ENCODE measurements around the gene SNCAIP. TPM values are rescaled to one million over a fixed set of nuclear protein-coding genes. Genes with fewer than 3 reads are reported as not detected.

SNCAIP gene
- total RNA-seq, 1 experiment from 2014 or later: not detected

DNA sequence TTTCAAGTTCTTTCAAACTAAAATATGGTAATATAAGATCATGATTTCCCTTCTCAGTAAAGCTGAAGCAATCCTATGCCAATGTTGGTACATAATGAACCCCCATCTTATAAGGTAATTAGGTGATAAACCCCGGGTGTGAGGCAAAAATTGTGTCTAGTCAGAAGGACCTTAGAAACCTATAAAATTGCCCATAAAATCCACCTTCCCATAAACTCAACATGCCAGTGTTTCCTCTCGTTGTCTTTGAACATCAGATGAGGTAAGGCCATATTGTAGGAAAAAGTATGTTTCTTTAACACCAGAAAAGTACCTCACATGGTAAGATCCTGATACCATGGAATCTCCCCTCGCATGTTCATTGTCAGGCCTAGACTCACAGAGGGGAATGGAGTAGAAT, 43.3 kb downstream of the SNCAIP start:
- DNase-seq: no peak
- Histone ChIP-seq H3K9me3 (ENCODE audit: low read length) (no peaks in the 10 kb centered on the region), H3K9ac (ENCODE audit: low read length) (no peak overlapping the region), H3K9me2 (replicated peaks; ENCODE audit: insufficient read depth, low read length) (no peaks in the 10 kb centered on the region), H3K4me2 (ENCODE audit: low read depth, low read length, poor library complexity, severe bottlenecking) (no peak overlapping the region), H3K36me3 (ENCODE audit: insufficient read depth, low read length) (no peaks in the 10 kb centered on the region), H3K79me2 (ENCODE audit: low read length) (no peaks in the 10 kb centered on the region), H3K27ac (ENCODE audit: low read length) (no peak overlapping the region), H4K20me1 (ENCODE audit: insufficient read depth, low read depth, low read length) (no peaks in the 10 kb centered on the region), H3K4me3 (ENCODE audit: low read length) (no peak overlapping the region), H2AFZ (ENCODE audit: low read length) (no peak overlapping the region), H3K4me1 (ENCODE audit: low read length) (no peaks in the 10 kb centered on the region), H3K27me3 (ENCODE audit: low read length) (no peaks in the 10 kb centered on the region)

DNA sequence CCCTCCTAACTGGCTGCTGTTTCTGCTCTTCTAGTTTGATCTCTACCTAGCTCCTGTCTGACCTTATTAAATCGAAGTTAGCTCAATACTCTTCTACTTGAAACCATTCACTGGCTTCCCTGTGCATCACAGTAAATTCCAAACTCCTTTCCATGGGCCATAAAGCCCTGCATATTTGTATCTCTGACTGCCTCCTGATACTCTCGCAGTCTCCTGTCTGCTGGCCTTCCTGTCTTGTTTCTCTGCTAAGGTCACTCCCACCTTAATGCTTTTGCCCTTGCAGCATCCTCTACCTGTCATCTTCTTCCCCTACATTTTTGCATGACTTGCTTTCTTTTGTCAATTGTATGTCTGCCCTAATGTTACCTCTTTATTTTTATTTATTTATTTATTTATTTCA, 44.8 kb downstream of the SNCAIP start:
- no peaks in the 10 kb centered on the region for H3K9me2 ChIP-seq (replicated peaks; ENCODE audit: insufficient read depth, low read length)
- DNase-seq: no peak
- H3K4me3 ChIP-seq (ENCODE audit: low read length): no peak overlapping the region
- no peaks in the 10 kb centered on the region for H3K9me3 ChIP-seq (ENCODE audit: low read length)
- H3K27ac ChIP-seq (ENCODE audit: low read length): no peak overlapping the region
- no peaks in the 10 kb centered on the region for H3K36me3 ChIP-seq (ENCODE audit: insufficient read depth, low read length)
- H4K20me1 ChIP-seq (ENCODE audit: insufficient read depth, low read depth, low read length): no peaks in the 10 kb centered on the region
- H3K4me1 ChIP-seq (ENCODE audit: low read length): no peaks in the 10 kb centered on the region
- no peaks in the 10 kb centered on the region for H3K79me2 ChIP-seq (ENCODE audit: low read length)
- H2AFZ ChIP-seq (ENCODE audit: low read length): no peak overlapping the region
- no peak overlapping the region for H3K9ac ChIP-seq (ENCODE audit: low read length)
- H3K4me2 ChIP-seq (ENCODE audit: low read depth, low read length, poor library complexity, severe bottlenecking): no peak overlapping the region
- no peaks in the 10 kb centered on the region for H3K27me3 ChIP-seq (ENCODE audit: low read length)

DNA sequence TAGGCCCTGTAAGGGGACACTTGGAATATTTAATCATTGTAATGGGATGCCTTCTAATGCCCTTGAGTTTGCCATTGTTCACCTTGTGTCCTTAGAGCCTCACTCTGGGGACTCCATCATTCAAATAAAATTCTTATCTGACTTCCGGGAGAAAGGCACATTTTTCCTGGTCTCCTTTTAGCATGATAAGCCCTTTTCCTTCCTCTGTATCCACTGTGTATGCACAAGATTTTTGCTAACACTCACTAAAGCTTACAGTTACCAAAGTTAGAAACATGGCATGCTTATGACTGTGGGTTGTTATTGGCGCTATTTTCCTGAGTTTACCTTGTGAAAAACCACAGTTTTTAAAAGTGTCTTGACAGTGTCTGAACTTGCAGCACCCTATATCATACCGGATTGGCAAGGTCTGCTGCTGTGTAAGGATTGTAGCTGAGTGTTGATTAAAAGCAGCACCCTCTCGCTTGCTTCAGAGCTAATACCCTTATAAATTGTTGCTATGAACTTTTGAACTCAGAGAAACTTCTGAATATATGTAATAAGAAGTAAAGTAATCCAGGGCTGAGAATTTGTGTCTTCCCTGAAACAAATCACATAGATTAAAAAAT, 46.4 kb downstream of the SNCAIP start:
- Histone ChIP-seq H3K27me3 (ENCODE audit: low read length) (no peaks in the 10 kb centered on the region), H3K4me3 (ENCODE audit: low read length) (no peak overlapping the region), H3K9me3 (ENCODE audit: low read length) (no peaks in the 10 kb centered on the region), H3K4me1 (ENCODE audit: low read length) (no peaks in the 10 kb centered on the region), H2AFZ (ENCODE audit: low read length) (no peak overlapping the region), H3K9ac (ENCODE audit: low read length) (no peak overlapping the region), H3K9me2 (replicated peaks; ENCODE audit: insufficient read depth, low read length) (no peaks in the 10 kb centered on the region), H4K20me1 (ENCODE audit: insufficient read depth, low read depth, low read length) (no peaks in the 10 kb centered on the region), H3K27ac (ENCODE audit: low read length) (no peak overlapping the region), H3K4me2 (ENCODE audit: low read depth, low read length, poor library complexity, severe bottlenecking) (no peak overlapping the region), H3K36me3 (ENCODE audit: insufficient read depth, low read length) (no peaks in the 10 kb centered on the region), H3K79me2 (ENCODE audit: low read length) (no peaks in the 10 kb centered on the region)
- DNase-seq: no peak

DNA sequence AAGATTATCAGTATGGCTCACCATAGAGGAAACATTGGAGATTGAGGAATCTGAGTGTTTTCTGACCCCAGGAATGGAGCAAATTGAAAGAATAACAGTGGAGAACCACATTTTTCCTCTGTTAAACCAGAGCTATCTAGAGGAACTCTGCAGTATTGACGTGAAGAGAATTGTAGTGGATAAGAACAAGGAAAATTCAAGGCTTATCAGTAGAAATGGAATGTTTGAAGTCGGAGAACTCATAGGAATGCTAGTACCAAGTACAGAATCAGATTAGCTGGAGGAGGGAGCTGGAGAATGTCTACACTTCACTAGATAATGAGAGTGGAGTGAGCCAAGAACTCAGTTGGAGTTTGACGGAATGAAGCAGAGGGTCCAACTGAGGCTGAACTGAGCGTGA, 50.3 kb downstream of the SNCAIP start:
- H3K4me3 ChIP-seq (ENCODE audit: low read length): no peak overlapping the region
- no peaks in the 10 kb centered on the region for H3K4me1 ChIP-seq (ENCODE audit: low read length)
- H3K27me3 ChIP-seq (ENCODE audit: low read length): no peaks in the 10 kb centered on the region
- no peaks in the 10 kb centered on the region for H3K79me2 ChIP-seq (ENCODE audit: low read length)
- no peaks in the 10 kb centered on the region for H3K36me3 ChIP-seq (ENCODE audit: insufficient read depth, low read length)
- no peaks in the 10 kb centered on the region for H3K9me2 ChIP-seq (replicated peaks; ENCODE audit: insufficient read depth, low read length)
- no peak overlapping the region for H3K27ac ChIP-seq (ENCODE audit: low read length)
- no peaks in the 10 kb centered on the region for H3K9me3 ChIP-seq (ENCODE audit: low read length)
- no peak overlapping the region for H2AFZ ChIP-seq (ENCODE audit: low read length)
- no peak for DNase-seq
- H4K20me1 ChIP-seq (ENCODE audit: insufficient read depth, low read depth, low read length): no peaks in the 10 kb centered on the region
- no peak overlapping the region for H3K9ac ChIP-seq (ENCODE audit: low read length)
- H3K4me2 ChIP-seq (ENCODE audit: low read depth, low read length, poor library complexity, severe bottlenecking): no peak overlapping the region

GRCh38 chr5:122363623-122364022, 51.6 kb downstream of the SNCAIP start:
- H3K4me2 ChIP-seq (ENCODE audit: low read depth, low read length, poor library complexity, severe bottlenecking): no peak overlapping the region
- H3K27me3 ChIP-seq (ENCODE audit: low read length): no peaks in the 10 kb centered on the region
- no peaks in the 10 kb centered on the region for H3K9me3 ChIP-seq (ENCODE audit: low read length)
- no peaks in the 10 kb centered on the region for H3K4me1 ChIP-seq (ENCODE audit: low read length)
- H3K4me3 ChIP-seq (ENCODE audit: low read length): no peak overlapping the region
- no peaks in the 10 kb centered on the region for H4K20me1 ChIP-seq (ENCODE audit: insufficient read depth, low read depth, low read length)
- H3K79me2 ChIP-seq (ENCODE audit: low read length): no peaks in the 10 kb centered on the region
- H3K27ac ChIP-seq (ENCODE audit: low read length): no peak overlapping the region
- no peak for DNase-seq
- H3K9ac ChIP-seq (ENCODE audit: low read length): no peak overlapping the region
- H3K36me3 ChIP-seq (ENCODE audit: insufficient read depth, low read length): no peaks in the 10 kb centered on the region
- no peaks in the 10 kb centered on the region for H3K9me2 ChIP-seq (replicated peaks; ENCODE audit: insufficient read depth, low read length)
- H2AFZ ChIP-seq (ENCODE audit: low read length): no peak overlapping the region

DNA sequence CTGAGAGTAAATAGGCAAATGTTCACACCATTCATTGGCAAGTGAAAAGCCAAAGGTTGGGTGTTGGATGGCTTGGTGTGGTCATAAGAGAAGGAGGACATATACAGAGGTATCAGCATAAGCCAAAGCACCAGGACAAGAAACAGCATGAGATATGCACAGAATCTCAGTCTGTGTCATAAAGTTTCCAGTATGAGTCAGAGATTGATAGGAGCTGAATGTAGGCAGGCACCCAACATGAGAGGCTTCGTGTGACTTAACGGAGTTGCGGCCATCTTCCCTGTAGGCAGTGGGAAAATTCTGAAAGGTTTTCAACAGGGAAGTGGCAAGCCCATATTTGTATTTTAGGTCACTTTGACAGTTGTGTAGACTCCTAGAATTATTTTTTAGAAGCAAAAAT, 54.5 kb downstream of the SNCAIP start:
- no peak for DNase-seq
- Histone ChIP-seq H3K9ac (ENCODE audit: low read length) (no peak overlapping the region), H3K4me3 (ENCODE audit: low read length) (no peak overlapping the region), H3K9me3 (ENCODE audit: low read length) (no peaks in the 10 kb centered on the region), H3K9me2 (replicated peaks; ENCODE audit: insufficient read depth, low read length) (no peaks in the 10 kb centered on the region), H3K4me2 (ENCODE audit: low read depth, low read length, poor library complexity, severe bottlenecking) (no peak overlapping the region), H3K27me3 (ENCODE audit: low read length) (no peaks in the 10 kb centered on the region), H4K20me1 (ENCODE audit: insufficient read depth, low read depth, low read length) (no peaks in the 10 kb centered on the region), H3K36me3 (ENCODE audit: insufficient read depth, low read length) (no peaks in the 10 kb centered on the region), H3K27ac (ENCODE audit: low read length) (no peak overlapping the region), H2AFZ (ENCODE audit: low read length) (no peak overlapping the region), H3K4me1 (ENCODE audit: low read length) (no peaks in the 10 kb centered on the region), H3K79me2 (ENCODE audit: low read length) (no peaks in the 10 kb centered on the region)

DNA sequence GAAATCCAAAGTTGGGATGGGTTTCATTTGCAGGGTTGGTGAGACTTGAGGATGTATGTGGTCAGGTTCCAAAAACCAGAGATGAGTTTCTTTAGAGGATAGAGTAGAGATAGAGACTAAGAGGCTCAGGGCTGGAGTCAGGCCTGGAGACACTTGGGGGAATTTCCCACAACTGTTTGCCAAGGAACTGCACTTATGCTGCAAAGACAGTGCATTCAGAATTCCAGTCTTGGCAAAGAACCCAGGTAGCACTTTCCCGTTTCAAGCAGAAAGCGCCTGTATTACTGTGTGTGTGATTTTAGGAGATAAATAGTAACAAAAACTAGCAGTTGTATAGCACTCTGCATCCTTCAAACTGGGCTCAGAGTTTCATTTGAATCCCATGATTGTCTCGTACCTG, 55.4 kb downstream of the SNCAIP start:
- Histone ChIP-seq H3K4me3 (ENCODE audit: low read length) (no peak overlapping the region), H3K9ac (ENCODE audit: low read length) (no peak overlapping the region), H3K9me2 (replicated peaks; ENCODE audit: insufficient read depth, low read length) (no peaks in the 10 kb centered on the region), H3K4me1 (ENCODE audit: low read length) (no peaks in the 10 kb centered on the region), H2AFZ (ENCODE audit: low read length) (no peak overlapping the region), H3K27me3 (ENCODE audit: low read length) (no peaks in the 10 kb centered on the region), H3K9me3 (ENCODE audit: low read length) (no peaks in the 10 kb centered on the region), H3K79me2 (ENCODE audit: low read length) (no peaks in the 10 kb centered on the region), H4K20me1 (ENCODE audit: insufficient read depth, low read depth, low read length) (no peaks in the 10 kb centered on the region), H3K4me2 (ENCODE audit: low read depth, low read length, poor library complexity, severe bottlenecking) (no peak overlapping the region), H3K27ac (ENCODE audit: low read length) (no peak overlapping the region), H3K36me3 (ENCODE audit: insufficient read depth, low read length) (no peaks in the 10 kb centered on the region)
- DNase-seq: no peak

GRCh38 chr5:122368510-122369251, 56.6 kb downstream of the SNCAIP start:
- Histone ChIP-seq H3K9ac (ENCODE audit: low read length) (no peak overlapping the region), H3K36me3 (ENCODE audit: insufficient read depth, low read length) (no peaks in the 10 kb centered on the region), H3K27ac (ENCODE audit: low read length) (no peak overlapping the region), H3K9me3 (ENCODE audit: low read length) (no peaks in the 10 kb centered on the region), H3K4me2 (ENCODE audit: low read depth, low read length, poor library complexity, severe bottlenecking) (no peak overlapping the region), H2AFZ (ENCODE audit: low read length) (no peak overlapping the region), H4K20me1 (ENCODE audit: insufficient read depth, low read depth, low read length) (no peaks in the 10 kb centered on the region), H3K4me1 (ENCODE audit: low read length) (no peaks in the 10 kb centered on the region), H3K4me3 (ENCODE audit: low read length) (no peak overlapping the region), H3K9me2 (replicated peaks; ENCODE audit: insufficient read depth, low read length) (no peaks in the 10 kb centered on the region), H3K79me2 (ENCODE audit: low read length) (no peaks in the 10 kb centered on the region), H3K27me3 (ENCODE audit: low read length) (no peaks in the 10 kb centered on the region)
- no peak for DNase-seq

Data from Karpas-422 (cell line).